NT2/D1 (cell line): ENCODE results near the gene KCNE2.
"Not testable (repeated sequence)": the region's sequence is repeated elsewhere in the genome, so short reads cannot be mapped to it uniquely, and the experiment has no call there.

ENCODE experiments used
- SUZ12 ChIP-seq: IDR thresholded peaks from 2 replicates; pipeline ENCODE4 v1.6.1; 2011; ENCODE audit not compliant: insufficient read length, insufficient read depth; ENCODE audit errors: extremely low read depth
- YY1 ChIP-seq: IDR thresholded peaks from 2 replicates; pipeline ENCODE4 v1.6.1; 2011; ENCODE audit not compliant: insufficient read length, insufficient read depth
- ZNF274 ChIP-seq: IDR thresholded peaks from 2 replicates; pipeline ENCODE4 v1.6.1; 2011; ENCODE audit warnings: mild to moderate bottlenecking, low read depth, low read length

DNA sequence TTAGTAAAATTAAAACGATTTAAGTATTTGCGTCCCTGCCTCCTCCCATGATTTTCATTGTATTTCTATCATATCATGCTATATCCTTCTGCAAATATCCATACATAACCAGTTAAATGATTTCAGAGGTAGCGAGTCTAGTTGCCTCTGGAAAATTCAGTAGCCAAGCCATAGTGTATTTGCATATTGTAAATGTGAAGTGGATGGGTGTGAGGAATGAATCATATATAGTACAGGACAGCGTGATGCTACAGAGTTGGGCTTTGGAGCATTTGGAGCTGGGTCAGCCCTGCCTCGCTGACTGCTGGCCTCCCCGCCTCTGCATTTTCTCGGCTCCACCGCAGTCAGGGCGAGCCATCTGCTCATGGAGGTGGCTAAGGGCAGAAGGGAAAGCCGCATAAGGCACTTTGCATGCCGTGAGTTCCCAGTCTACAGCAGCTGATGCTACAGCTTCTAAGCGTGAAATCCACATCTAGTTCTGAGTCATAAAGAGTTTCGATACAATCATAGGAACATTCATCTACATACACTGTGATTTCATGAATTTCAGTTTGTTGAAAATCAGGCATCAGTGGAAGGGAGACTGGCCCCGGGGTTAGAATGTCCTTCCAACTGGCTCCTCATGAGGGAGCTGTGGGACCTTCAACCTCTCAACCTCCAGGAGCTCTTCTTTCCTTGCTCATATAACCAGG, 20.1 kb downstream of the KCNE2 start:
- not testable (repeated sequence) for TF ChIP-seq YY1, ZNF274, SUZ12
